GM21367 (cell line): ENCODE results near the gene ACTN2.

Experiments used
- ATAC-seq: cut with Tn5 transposase; IDR thresholded peaks from one replicate; pipeline ENCODE4 v1.9.1; 2021; ENCODE audit not compliant: unreplicated experiment

ACTN2 gene

GRCh38 chr1:236734141-236734765 is 48.0 kb downstream of the ACTN2 start:
- ATAC-seq: no peak

- no peak for ATAC-seq
These were observed 50.5 kb downstream of the ACTN2 start for GRCh38 chr1:236736761-236737160.

GRCh38 chr1:236741753-236742152 is 55.5 kb downstream of the ACTN2 start:
- no peak for ATAC-seq

DNA sequence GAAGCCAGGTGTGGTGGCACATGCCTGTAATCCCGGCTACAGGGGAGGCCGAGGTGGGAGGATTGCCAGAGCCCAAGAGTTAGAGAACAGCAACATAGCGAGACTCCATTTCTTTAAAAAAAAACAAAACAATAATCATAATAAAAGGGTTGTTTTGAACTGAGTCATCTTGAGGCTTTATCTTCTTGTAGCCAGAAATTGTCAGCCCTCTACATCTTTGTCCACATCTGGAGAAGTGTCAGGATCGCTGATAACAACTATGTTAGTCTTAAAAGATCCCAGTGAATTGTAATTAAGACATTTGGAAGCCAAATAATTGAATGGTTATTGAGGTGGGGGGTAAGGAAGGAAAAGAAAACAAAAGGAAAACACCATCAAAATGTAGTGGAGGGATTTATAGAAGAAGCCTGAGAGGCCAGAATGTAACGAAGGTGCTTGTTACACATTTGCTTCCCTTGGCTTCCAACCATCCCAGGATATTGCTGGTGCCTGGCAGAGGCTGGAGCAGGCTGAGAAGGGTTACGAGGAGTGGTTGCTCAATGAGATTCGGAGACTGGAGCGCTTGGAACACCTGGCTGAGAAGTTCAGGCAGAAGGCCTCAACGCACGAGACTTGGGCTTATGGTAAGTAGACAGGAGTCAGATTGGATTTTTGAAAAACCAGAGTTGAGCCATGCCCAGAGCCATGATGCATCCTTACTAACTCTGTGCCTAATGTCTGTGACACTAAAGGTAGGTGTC is 56.3 kb downstream of the ACTN2 start:
- ATAC-seq: no peak

- no peak for ATAC-seq
These were observed 58.2 kb downstream of the ACTN2 start for GRCh38 chr1:236744533-236744932.

DNA sequence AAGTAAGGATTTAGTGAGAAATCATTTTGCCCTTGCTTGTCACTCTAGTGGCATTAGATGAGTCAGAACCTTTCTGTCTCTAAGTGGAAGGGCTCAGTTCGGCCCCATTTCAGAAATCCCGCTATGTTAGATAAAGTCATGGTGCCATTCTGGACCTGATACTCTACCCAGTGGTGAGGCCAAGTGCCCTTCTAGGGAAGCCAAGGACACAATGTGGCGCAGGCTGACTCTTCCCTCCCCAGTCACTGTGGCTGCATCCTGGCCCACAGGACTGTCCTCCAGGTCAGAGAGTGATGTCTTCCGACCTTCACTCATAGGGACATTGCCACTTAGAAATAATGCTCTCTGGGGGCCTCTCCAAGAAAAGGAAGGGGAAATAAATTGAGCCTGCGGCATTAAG is 60.5 kb downstream of the ACTN2 start:
- no peak for ATAC-seq

DNA sequence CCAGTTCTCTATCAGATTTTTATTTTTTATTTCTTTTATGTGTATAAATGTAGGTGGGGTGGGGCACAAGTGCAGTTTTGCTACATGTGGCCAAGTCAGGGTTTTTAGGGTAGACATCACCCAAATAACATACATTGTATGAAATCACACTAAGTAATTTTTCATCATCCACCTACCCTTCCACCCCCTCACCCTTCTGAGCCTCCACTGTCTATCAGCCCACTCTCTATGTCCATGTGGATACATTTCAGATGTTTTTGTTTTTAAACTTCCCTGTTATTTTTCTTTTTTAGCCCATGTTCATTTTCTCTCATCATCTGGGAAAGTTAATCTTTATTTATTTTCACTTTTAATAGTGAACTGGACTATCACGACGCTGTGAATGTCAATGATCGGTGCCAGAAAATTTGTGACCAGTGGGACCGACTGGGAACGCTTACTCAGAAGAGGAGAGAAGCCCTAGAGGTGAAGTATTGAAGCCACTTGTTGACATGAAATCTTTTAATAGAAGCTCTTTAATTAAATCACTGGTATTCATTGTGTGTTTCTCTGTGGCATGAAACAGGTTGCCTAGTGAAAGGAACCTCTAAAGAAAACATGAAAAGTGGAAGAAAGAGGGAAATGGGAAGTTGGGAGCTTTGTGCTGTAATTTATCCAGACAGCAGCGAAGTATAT is 61.1 kb downstream of the ACTN2 start:
- no peak for ATAC-seq

- no peak for ATAC-seq
These were observed 62.1 kb downstream of the ACTN2 start for GRCh38 chr1:236748268-236748870.

DNA sequence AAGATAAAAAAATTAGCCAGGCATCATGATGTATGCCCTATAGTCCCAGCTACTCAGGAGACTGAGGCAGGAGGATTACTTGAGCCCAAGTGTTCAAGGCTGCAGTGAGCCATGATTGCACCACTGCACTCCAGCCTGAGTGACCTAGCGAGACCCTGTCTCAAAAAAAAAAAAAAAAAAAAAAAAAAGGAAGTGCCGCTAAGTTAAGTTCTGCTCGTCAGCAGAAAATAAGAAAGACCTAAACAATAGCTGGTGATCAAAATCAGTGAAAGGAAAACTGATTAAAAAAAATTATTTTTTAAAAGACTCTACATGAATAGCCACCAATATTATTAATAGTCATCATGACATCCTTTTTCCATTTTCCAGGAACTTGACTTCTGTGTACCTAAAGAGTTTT is 64.6 kb downstream of the ACTN2 start:
- no peak for ATAC-seq

DNA sequence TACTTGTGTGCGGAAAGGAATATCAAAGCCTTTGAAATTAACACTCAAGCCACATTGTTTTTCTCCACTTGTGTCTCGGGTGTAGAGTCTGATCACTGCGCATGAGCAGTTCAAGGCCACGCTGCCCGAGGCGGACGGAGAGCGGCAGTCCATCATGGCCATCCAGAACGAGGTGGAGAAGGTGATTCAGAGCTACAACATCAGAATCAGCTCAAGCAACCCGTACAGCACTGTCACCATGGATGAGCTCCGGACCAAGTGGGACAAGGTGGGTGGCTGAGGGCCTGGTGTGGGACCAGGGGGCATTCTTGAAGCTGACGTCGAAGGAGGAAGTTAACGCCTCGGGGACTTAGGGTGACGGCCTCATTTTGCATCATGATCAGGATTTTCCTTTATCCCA is 65.1 kb downstream of the ACTN2 start:
- no peak for ATAC-seq

GRCh38 chr1:236751935-236752334 is 65.6 kb downstream of the ACTN2 start:
- no peak for ATAC-seq

DNA sequence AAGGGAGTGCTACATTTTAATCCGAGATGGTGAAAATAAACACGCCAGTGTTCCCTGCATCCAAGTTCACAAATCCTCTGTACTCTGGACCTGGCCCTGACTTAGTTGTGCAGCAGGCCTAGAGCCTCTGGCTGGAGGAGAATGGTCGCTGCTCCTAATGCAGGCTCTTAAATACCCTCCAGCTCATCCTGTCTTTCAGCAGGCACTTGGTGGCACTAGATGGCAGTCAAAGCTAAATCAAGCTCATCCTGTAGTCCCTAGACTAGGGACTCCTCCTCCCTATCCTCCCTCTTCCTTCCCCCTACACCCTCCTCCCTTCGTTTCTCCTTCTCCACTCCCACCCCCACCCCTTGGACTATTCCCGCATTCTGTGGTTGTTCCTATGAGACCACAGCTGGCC is 67.2 kb downstream of the ACTN2 start:
- ATAC-seq: no peak

GRCh38 chr1:236753964-236754363 is 67.7 kb downstream of the ACTN2 start:
- no peak for ATAC-seq

- no peak for ATAC-seq
These were observed 68.4 kb downstream of the ACTN2 start for GRCh38 chr1:236754525-236755210.

DNA sequence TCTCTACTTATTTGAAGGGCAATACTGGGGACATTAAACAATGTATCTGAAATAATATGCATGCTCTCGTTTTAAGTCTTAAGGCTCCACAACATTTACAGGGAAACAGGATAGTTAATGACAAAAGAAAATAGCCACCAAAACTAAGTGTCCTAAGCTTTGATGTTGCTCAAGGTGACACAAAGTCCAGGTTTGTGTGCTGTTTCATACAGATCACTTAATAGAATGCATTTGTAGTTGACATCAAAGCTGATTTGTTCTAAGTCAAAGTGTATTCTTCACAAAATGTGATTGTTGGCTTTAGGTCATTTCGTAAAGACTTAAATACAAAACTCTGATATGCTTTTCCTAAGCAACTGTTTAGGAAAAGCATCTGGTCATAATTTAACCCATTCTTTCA is 71.3 kb downstream of the ACTN2 start:
- ATAC-seq: no peak

GRCh38 chr1:236759252-236759859 is 73.1 kb downstream of the ACTN2 start:
- ATAC-seq: peak; percentile 64

DNA sequence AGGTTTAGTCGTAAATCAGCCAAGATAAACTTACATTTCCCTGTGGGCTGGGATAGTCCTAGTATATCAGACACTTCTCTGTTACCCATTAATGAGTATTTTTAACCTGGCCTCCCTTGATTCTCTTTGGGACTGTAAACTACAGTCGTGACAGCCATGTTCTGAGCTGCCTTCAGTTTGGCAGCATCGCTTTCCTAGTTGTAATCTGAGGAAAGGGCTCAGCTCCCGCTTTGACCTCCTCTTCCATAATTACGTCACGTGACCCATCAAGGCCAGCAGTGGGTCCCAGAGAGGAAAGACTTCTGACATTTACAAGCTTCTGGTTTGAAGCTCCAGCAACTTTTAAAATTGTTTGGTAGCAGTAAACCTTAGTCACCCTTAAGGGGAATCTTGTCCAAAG is 74.2 kb downstream of the ACTN2 start:
- no peak for ATAC-seq

DNA sequence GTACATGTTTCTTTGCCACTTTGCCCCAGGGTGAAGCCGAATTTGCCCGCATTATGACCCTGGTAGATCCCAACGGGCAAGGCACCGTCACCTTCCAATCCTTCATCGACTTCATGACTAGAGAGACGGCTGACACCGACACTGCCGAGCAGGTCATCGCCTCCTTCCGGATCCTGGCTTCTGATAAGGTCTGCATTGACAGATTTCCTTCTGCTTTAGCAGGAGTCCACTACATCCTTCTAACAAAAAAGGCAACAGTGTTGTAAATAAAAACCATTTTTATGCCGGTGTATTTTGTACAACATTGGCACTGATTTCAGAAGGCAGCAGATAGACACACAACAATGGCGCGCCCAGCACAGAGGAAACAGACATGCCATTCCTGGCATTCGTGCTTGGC is 74.7 kb downstream of the ACTN2 start:
- ATAC-seq: no peak

DNA sequence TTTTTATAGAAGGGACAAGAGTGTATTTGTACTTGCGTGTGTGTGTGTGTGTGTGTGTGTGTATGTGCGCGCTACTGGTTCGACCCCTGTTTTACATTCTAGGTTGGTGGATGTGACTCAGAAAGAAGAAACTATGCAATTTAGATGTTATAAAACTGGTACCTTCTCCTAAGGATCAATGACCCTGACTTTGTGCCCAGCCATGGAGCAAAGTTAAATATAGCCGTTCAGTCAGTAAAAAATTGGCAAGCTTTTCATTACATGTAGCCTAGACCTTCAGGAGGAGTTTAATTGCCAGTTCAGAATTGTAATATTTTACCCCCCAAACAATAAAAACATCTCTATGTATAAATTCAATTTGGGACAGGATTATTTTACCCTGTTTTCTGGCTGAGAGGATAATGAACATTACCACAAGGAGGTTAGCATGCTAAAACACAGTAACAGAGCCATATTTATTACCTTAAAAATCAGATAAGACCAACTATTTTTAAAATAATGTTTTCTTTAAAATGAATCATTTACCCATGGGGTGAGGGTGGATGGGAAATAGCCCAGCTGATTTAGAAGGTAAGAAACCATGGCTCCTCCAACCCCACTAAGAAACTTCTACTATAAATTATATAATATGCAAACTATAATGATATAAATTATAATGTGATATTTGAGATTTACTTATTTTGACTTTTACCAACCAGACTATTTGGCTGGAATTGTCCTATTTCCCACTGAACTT is 75.3 kb downstream of the ACTN2 start:
- no peak for ATAC-seq

DNA sequence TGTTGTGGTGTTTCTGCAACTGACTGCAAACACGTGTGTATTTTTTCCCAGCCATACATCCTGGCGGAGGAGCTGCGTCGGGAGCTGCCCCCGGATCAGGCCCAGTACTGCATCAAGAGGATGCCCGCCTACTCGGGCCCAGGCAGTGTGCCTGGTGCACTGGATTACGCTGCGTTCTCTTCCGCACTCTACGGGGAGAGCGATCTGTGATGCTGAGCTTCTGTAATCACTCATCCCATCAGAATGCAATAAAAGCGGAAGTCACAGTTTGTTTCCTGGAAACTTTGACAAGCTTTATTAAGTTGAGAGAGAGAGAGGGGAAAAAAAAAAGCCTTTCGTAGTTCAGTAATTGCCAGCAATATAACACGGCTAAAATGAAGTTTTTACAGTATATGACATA is 76.1 kb downstream of the ACTN2 start:
- no peak for ATAC-seq
